ENCODE measurements around the gene CCDC107. TPM values are rescaled to one million over a fixed set of nuclear protein-coding genes. Genes with fewer than 3 reads are reported as not detected.

The CCDC107 gene
- total and polyA plus RNA-seq, 8 donors, result 9.2 to 25.6 (median 11.6) TPM

GRCh38 chr9:35667939-35668338, 9.8 kb downstream of the CCDC107 start:
- H3K27ac ChIP-seq, result no peak overlapping the region
- H3K4me3 ChIP-seq, result no peak overlapping the region
- no peaks in the 10 kb centered on the region for H3K36me3 ChIP-seq
- ATAC-seq (no peak), DNase-seq (no peak)
- intact Hi-C loops (cut with DNase I), result loop anchor here in 1 of 2 donors (10.0 kb wide), 1 partner anchor 57 kb away; no protein-coding TSS in a partner anchor
- H3K9me3 ChIP-seq, result no peaks in the 10 kb centered on the region
- no peaks in the 10 kb centered on the region for H3K27me3 ChIP-seq
- TF ChIP-seq, protein P1, sequence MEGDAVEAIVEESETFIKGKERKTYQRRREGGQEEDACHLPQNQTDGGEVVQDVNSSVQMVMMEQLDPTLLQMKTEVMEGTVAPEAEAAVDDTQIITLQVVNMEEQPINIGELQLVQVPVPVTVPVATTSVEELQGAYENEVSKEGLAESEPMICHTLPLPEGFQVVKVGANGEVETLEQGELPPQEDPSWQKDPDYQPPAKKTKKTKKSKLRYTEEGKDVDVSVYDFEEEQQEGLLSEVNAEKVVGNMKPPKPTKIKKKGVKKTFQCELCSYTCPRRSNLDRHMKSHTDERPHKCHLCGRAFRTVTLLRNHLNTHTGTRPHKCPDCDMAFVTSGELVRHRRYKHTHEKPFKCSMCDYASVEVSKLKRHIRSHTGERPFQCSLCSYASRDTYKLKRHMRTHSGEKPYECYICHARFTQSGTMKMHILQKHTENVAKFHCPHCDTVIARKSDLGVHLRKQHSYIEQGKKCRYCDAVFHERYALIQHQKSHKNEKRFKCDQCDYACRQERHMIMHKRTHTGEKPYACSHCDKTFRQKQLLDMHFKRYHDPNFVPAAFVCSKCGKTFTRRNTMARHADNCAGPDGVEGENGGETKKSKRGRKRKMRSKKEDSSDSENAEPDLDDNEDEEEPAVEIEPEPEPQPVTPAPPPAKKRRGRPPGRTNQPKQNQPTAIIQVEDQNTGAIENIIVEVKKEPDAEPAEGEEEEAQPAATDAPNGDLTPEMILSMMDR (IDR thresholded peaks at IDR 0.05), result no peak
- peaks cover 0 to 20% of the 10 kb centered on the region in 2 donors for H3K4me1 ChIP-seq

GRCh38 chr9:35669331-35670145, 11.4 kb downstream of the CCDC107 start:
- ATAC-seq, result no peak
- intact Hi-C loops (cut with DNase I), result loop anchor here in 1 of 2 donors (10.0 kb wide), 1 partner anchor 55 kb away; no protein-coding TSS in a partner anchor

DNA sequence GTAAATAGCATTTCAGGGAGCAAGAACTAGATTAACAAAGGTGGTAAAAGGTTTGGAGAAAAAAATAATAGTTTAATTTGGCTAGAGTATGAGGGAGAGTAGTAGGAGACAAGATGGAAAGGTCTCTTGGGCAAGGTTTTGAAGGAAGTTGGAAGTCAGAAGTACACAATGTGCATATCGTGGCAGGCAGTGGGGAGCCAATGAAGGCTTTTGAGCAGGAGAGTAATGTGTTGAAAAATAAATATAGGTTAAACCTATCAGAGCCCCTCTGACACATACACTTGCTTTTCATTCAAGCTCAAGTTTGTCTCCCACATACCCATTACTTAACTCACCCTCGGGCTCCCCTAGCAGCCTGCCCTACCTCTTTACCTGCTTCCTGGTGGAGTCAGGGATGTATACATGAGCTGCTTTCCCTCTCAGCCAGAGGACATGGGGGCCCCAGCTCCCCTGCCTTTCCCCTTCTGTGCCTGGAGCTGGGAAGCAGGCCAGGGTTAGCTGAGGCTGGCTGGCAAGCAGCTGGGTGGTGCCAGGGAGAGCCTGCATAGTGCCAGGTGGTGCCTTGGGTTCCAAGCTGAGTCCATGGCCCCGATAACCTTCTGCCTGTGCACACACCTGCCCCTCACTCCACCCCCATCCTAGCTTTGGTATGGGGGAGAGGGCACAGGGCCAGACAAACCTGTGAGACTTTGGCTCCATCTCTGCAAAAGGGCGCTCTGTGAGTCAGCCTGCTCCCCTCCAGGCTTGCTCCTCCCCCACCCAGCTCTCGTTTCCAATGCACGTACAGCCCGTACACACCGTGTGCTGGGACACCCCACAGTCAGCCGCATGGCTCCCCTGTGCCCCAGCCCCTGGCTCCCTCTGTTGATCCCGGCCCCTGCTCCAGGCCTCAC, 15.3 kb downstream of the CCDC107 start, which contains the start of gene CA9:
Gene CA9 (plus strand): TSS at position 797 of the 893 bp plus-strand sequence. CDS start 32 bp downstream, at position 829.
- intact Hi-C loops (cut with DNase I), result no loop called here
- no peaks in the 10 kb centered on the region for H3K9me3 ChIP-seq
- TF ChIP-seq, protein P1 (IDR thresholded peaks at IDR 0.05), result no peak
- no peaks in the 10 kb centered on the region for H3K36me3 ChIP-seq
- DNase-seq (no peak), ATAC-seq (peak; percentile 30)
- no peak within 1 kb of the TSS for H3K4me3 ChIP-seq
- H3K4me1 ChIP-seq, result peaks cover 6 to 12% of the 10 kb centered on the region in 2 donors
- no peak within 1 kb of the TSS for H3K27ac ChIP-seq
- peaks cover 9 to 30% of the 10 kb centered on the region in 2 donors for H3K27me3 ChIP-seq

More at GRCh38 chr9:35669331-35670145, 11.4 kb downstream of the CCDC107 start:
- no peak for DNase-seq
- TF ChIP-seq, protein P1 (IDR thresholded peaks at IDR 0.05), result no peak
- H3K9me3 ChIP-seq, result no peaks in the 10 kb centered on the region
- no peak overlapping the region for H3K4me3 ChIP-seq
- peaks cover 0 to 4% of the 10 kb centered on the region in 2 donors for H3K27me3 ChIP-seq
- peaks cover 0 to 16% of the 10 kb centered on the region in 2 donors for H3K4me1 ChIP-seq
- H3K27ac ChIP-seq, result no peak overlapping the region
- no peaks in the 10 kb centered on the region for H3K36me3 ChIP-seq

DNA sequence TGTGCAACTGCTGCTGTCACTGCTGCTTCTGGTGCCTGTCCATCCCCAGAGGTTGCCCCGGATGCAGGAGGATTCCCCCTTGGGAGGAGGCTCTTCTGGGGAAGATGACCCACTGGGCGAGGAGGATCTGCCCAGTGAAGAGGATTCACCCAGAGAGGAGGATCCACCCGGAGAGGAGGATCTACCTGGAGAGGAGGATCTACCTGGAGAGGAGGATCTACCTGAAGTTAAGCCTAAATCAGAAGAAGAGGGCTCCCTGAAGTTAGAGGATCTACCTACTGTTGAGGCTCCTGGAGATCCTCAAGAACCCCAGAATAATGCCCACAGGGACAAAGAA, 15.9 kb downstream of the CCDC107 start:
- no peak overlapping the region for H3K4me3 ChIP-seq
- TF ChIP-seq, protein P1 (IDR thresholded peaks at IDR 0.05), result no peak
- no peaks in the 10 kb centered on the region for H3K9me3 ChIP-seq
- no peak for ATAC-seq
- intact Hi-C loops (cut with DNase I), result no loop called here
- peaks cover 6 to 12% of the 10 kb centered on the region in 2 donors for H3K4me1 ChIP-seq
- H3K27me3 ChIP-seq, result peaks cover 9 to 30% of the 10 kb centered on the region in 2 donors
- no peak overlapping the region for H3K27ac ChIP-seq
- no peak for DNase-seq
- no peaks in the 10 kb centered on the region for H3K36me3 ChIP-seq

Data from left lung (tissue), 10 donors.